ENCODE measurements around the gene PRKAR1A. TPM values are rescaled to one million over a fixed set of nuclear protein-coding genes. Genes with fewer than 3 reads are reported as not detected.

The PRKAR1A gene
- total and polyA plus RNA-seq, 4 donors, result 55.6 to 118 (median 104) TPM

DNA sequence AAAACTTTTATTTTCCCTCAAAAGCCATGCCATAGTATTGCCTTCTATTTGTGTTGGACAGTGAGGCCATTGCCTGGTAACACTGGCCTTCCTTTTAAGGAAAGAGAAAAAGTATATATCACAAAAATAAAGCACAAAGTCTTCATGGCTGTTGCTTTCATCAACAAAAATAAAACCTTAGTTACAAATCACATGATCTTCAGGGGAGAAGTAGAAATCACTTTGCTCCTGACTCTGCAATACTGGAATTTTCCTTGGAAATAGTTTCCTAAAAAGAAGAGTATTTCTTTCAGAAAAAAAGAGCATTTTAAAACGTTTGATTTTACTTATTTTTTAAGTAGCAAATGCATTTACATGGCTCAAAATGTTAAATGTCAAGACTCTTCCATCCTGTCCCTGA, 47.1 kb downstream of the PRKAR1A start (continued):
- TF ChIP-seq, protein P1, sequence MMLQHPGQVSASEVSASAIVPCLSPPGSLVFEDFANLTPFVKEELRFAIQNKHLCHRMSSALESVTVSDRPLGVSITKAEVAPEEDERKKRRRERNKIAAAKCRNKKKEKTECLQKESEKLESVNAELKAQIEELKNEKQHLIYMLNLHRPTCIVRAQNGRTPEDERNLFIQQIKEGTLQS (IDR thresholded peaks at IDR 0.05), result no peak

- Histone ChIP-seq H3K27ac (ENCODE audit: low read depth in 1 of 2, low read length in 2 of 2) (no peak overlapping the region), H3K4me3 (ENCODE audit: low read depth in 1 of 3, low read length in 3 of 3) (no peak overlapping the region), H3K9ac (ENCODE audit: low read depth in 1 of 2, low read length in 2 of 2) (no peak overlapping the region), H3K36me3 (ENCODE audit: control insufficient read depth in 4 of 4, insufficient read depth in 3 of 4, low read depth in 1 of 4, low read length in 3 of 4) (peaks cover 0 to 5% (median under 1%) of the 10 kb centered on the region in 4 donors), H3K4me1 (ENCODE audit: control insufficient read depth in 4 of 4, insufficient read depth in 4 of 4, low read length in 3 of 4) (peaks cover 0 to 4% (median under 1%) of the 10 kb centered on the region in 4 donors), H3K9me3 (ENCODE audit: control insufficient read depth in 4 of 4, low read length in 3 of 4) (no peaks in the 10 kb centered on the region), H3K27me3 (ENCODE audit: control insufficient read depth in 4 of 4, insufficient read depth in 4 of 4, low read length in 3 of 4) (no peaks in the 10 kb centered on the region)
- no peak for TF ChIP-seq HNF4A (conservative IDR thresholded peaks at IDR 0.05)
- WGBS, result 77% methylated on average over 3 of the region's 3 CpGs
- no peak for DNase-seq (ENCODE audit: low spot score)
Measured at GRCh38 chr17:68560966-68561720, 48.9 kb downstream of the PRKAR1A start.

GRCh38 chr17:68562736-68563135, 50.5 kb downstream of the PRKAR1A start:
- Histone ChIP-seq H3K27ac (ENCODE audit: low read depth in 1 of 2, low read length in 2 of 2) (no peak overlapping the region), H3K9ac (ENCODE audit: low read depth in 1 of 2, low read length in 2 of 2) (no peak overlapping the region), H3K9me3 (ENCODE audit: control insufficient read depth in 4 of 4, low read length in 3 of 4) (no peaks in the 10 kb centered on the region), H3K4me3 (ENCODE audit: low read depth in 1 of 3, low read length in 3 of 3) (no peak overlapping the region), H3K27me3 (ENCODE audit: control insufficient read depth in 4 of 4, insufficient read depth in 4 of 4, low read length in 3 of 4) (no peaks in the 10 kb centered on the region), H3K4me1 (ENCODE audit: control insufficient read depth in 4 of 4, insufficient read depth in 4 of 4, low read length in 3 of 4) (peaks cover 1 to 19% (median 12%) of the 10 kb centered on the region in 4 donors), H3K36me3 (ENCODE audit: control insufficient read depth in 4 of 4, insufficient read depth in 3 of 4, low read depth in 1 of 4, low read length in 3 of 4) (peaks cover 0 to 2% (median under 1%) of the 10 kb centered on the region in 4 donors)
- no peak for DNase-seq (ENCODE audit: low spot score)
- 77% methylated on average over 4 of the region's 4 CpGs for WGBS
- TF ChIP-seq, protein P2, sequence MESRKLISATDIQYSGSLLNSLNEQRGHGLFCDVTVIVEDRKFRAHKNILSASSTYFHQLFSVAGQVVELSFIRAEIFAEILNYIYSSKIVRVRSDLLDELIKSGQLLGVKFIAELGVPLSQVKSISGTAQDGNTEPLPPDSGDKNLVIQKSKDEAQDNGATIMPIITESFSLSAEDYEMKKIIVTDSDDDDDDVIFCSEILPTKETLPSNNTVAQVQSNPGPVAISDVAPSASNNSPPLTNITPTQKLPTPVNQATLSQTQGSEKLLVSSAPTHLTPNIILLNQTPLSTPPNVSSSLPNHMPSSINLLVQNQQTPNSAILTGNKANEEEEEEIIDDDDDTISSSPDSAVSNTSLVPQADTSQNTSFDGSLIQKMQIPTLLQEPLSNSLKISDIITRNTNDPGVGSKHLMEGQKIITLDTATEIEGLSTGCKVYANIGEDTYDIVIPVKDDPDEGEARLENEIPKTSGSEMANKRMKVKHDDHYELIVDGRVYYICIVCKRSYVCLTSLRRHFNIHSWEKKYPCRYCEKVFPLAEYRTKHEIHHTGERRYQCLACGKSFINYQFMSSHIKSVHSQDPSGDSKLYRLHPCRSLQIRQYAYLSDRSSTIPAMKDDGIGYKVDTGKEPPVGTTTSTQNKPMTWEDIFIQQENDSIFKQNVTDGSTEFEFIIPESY (IDR thresholded peaks at IDR 0.05), result no peak
- TF ChIP-seq EGR1 (IDR thresholded peaks at IDR 0.05; ENCODE audit: low read depth in 2 of 2), result no peak
- TF ChIP-seq HNF4A (conservative IDR thresholded peaks at IDR 0.05), result no peak
- TF ChIP-seq FOXA2 (IDR thresholded peaks at IDR 0.05), result no peak
- no peak for TF ChIP-seq GABPA (IDR thresholded peaks at IDR 0.05 in 1 of 2, conservative IDR thresholded peaks at IDR 0.05 in 1 of 2)
- TF ChIP-seq, protein P3, sequence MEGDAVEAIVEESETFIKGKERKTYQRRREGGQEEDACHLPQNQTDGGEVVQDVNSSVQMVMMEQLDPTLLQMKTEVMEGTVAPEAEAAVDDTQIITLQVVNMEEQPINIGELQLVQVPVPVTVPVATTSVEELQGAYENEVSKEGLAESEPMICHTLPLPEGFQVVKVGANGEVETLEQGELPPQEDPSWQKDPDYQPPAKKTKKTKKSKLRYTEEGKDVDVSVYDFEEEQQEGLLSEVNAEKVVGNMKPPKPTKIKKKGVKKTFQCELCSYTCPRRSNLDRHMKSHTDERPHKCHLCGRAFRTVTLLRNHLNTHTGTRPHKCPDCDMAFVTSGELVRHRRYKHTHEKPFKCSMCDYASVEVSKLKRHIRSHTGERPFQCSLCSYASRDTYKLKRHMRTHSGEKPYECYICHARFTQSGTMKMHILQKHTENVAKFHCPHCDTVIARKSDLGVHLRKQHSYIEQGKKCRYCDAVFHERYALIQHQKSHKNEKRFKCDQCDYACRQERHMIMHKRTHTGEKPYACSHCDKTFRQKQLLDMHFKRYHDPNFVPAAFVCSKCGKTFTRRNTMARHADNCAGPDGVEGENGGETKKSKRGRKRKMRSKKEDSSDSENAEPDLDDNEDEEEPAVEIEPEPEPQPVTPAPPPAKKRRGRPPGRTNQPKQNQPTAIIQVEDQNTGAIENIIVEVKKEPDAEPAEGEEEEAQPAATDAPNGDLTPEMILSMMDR (IDR thresholded peaks at IDR 0.05; ENCODE audit: low read depth, low read length, missing input control), result no peak
- no peak for TF ChIP-seq SP1 (IDR thresholded peaks at IDR 0.05)
- TF ChIP-seq TAF1 (conservative IDR thresholded peaks at IDR 0.05), result no peak
- no peak for TF ChIP-seq JUND (IDR thresholded peaks at IDR 0.05)
